Right lobe of liver (tissue), 6 donors: ENCODE measurements around the gene SENP6. TPM values are rescaled to one million over a fixed set of nuclear protein-coding genes. Genes with fewer than 3 reads are reported as not detected.
A peak's percentile ranks its signal among the peaks of the same experiment; 100 is the strongest.

Experiments used
- ATAC-seq, 4 donors: fragments of 200-7000 bp; cut with Tn5 transposase; one replicate each; pipeline ENCODE4 v1.9.1; 2020; ENCODE audit warnings: mild to moderate bottlenecking in 4 of 4, moderate library complexity in 4 of 4
- DNase-seq, 3 donors: peaks; one replicate each; pipeline ENCODE4 v3.0.0-alpha.2; 2020
- H3K27ac ChIP-seq, 3 donors: fragments of 200-600 bp; one replicate each; pipeline ENCODE4 v1.8.0; 2022
- H3K27me3 ChIP-seq, 2 donors: fragments of 200-600 bp; one replicate each; pipeline ENCODE4 v1.8.0; 2022
- H3K36me3 ChIP-seq, 4 donors: fragments of 200-600 bp; sonication (generic) in 1 of 4; one replicate each; pipeline versions ENCODE4 v1.5.1 to v1.8.0; 2017 to 2022; ENCODE audit warnings: control low read depth in 1 of 4
- H3K4me1 ChIP-seq, 4 donors: fragments of 200-600 bp; sonication (generic) in 1 of 4; one replicate each; pipeline versions ENCODE4 v1.5.1 to v1.8.0; 2017 to 2022; ENCODE audit warnings: control low read depth in 1 of 4
- H3K4me3 ChIP-seq, 3 donors: fragments of 200-600 bp; one replicate each; pipeline ENCODE4 v1.8.0; 2022
- H3K9me3 ChIP-seq, 4 donors: fragments of 200-600 bp; sonication (generic) in 1 of 4; one replicate each; pipeline versions ENCODE4 v1.5.1 to v1.8.0; 2017 to 2022; ENCODE audit warnings: control low read depth in 1 of 4
- CTCF ChIP-seq, 4 donors: fragments of 200-600 bp in 3 of 4; fragments of 450-650 bp in 1 of 4; IDR thresholded peaks; one replicate each; pipeline versions ENCODE4 v1.5.1 to v1.8.0; 2016 to 2022; ENCODE audit warnings: antibody characterized with exemption in 4 of 4, mild to moderate bottlenecking in 2 of 4
- POLR2A ChIP-seq: fragments of 450-650 bp; IDR thresholded peaks from one replicate; pipeline ENCODE4 v1.6.1; 2017; ENCODE audit warnings: antibody characterized with exemption, mild to moderate bottlenecking
- WGBS: methylation state at CpG from one replicate; pipeline ENCODE4 v1.1.6; 2018; ENCODE audit warnings: low coverage, low lambda C conversion rate; ENCODE audit not compliant: insufficient coverage; ENCODE audit errors: missing lambda C conversion rate; 5-methylcytosine and 5-hydroxymethylcytosine counted together
- intact Hi-C, 2 donors: fragments of 100-400 bp; cut with DNase I; formaldehyde crosslinking; loops; one replicate each; pipeline versions ENCODE4 v1.11.2 to v1.14.1; 2022
- total RNA-seq, 6 experiments: library from RNA; depleted of rRNA in 2 of 6; stranded (reverse); fragments of >200 nt in 2 of 6; fragmentation: NEBNext Ultra II Directional in 3 of 6; extraction: Animal tissue kit (Norgen Biotek cat#: 25700) in 3 of 6; gene quantifications; one replicate each; pipeline versions ENCODE4 v1.1.0 to v1.2.4, GENCODE V29; 2016 to 2023
- donor health status: DM: no; HTN: yes; CAD: no.
- donor health status: DM: no; HTN: no; CAD: no.
- donor health status: DM: no; HTN: no; CAD: no.
- donor health status: DM: no; HTN: yes; CAD: no.
- donor health status: DM: no; HTN: yes; CAD: no.

Gene SENP6
- total RNA-seq, 6 experiments from 2014 or later: 21.8 to 43.4 (median 31.6) TPM

GRCh38 chr6:75752365-75752764 lies 150.7 kb downstream of the SENP6 start:
- Histone ChIP-seq H3K4me1 (peaks cover 0 to 3% (median 0%) of the 10 kb centered on the region in 4 donors), H3K27me3 (no peaks in the 10 kb centered on the region), H3K36me3 (no peaks in the 10 kb centered on the region), H3K4me3 (no peak overlapping the region), H3K27ac (no peak overlapping the region), H3K9me3 (no peaks in the 10 kb centered on the region)
- DNase-seq (no peak), ATAC-seq (no peak)
- TF ChIP-seq POLR2A (no peak), CTCF (IDR thresholded peaks at IDR 0.05) (no peak)
- intact Hi-C loops: no loop called here
- 53% methylated on average over 3 of the region's 3 CpGs for WGBS

GRCh38 chr6:75755704-75756103 lies 154.0 kb downstream of the SENP6 start:
- H3K27ac ChIP-seq: no peak overlapping the region
- no peak overlapping the region for H3K4me3 ChIP-seq
- no peaks in the 10 kb centered on the region for H3K9me3 ChIP-seq
- ATAC-seq (peak; percentile 27 to 76 (median 68)), DNase-seq (no peak)
- 62% methylated on average over 5 of the region's 5 CpGs for WGBS
- H3K27me3 ChIP-seq: no peaks in the 10 kb centered on the region
- TF ChIP-seq POLR2A (no peak), CTCF (IDR thresholded peaks at IDR 0.05) (no peak)
- no peaks in the 10 kb centered on the region for H3K36me3 ChIP-seq
- peaks cover 0 to 3% (median under 1%) of the 10 kb centered on the region in 4 donors for H3K4me1 ChIP-seq
- intact Hi-C loops: no loop called here

GRCh38 chr6:75757295-75757694 lies 155.6 kb downstream of the SENP6 start:
- DNase-seq (no peak), ATAC-seq (peak in 1 of 4 donors; percentile 11)
- no peaks in the 10 kb centered on the region for H3K27me3 ChIP-seq
- intact Hi-C loops: no loop called here
- no peak overlapping the region for H3K27ac ChIP-seq
- TF ChIP-seq POLR2A (no peak), CTCF (IDR thresholded peaks at IDR 0.05) (no peak)
- H3K4me1 ChIP-seq: peaks cover 0 to 4% (median under 1%) of the 10 kb centered on the region in 4 donors
- H3K4me3 ChIP-seq: no peak overlapping the region
- 77% methylated on average over 3 of the region's 3 CpGs for WGBS
- H3K36me3 ChIP-seq: no peaks in the 10 kb centered on the region
- H3K9me3 ChIP-seq: no peaks in the 10 kb centered on the region

GRCh38 chr6:75758061-75758460 lies 156.4 kb downstream of the SENP6 start:
- intact Hi-C loops: no loop called here
- Histone ChIP-seq H3K4me3 (no peak overlapping the region), H3K4me1 (peaks cover 0 to 4% (median under 1%) of the 10 kb centered on the region in 4 donors), H3K27ac (no peak overlapping the region), H3K27me3 (no peaks in the 10 kb centered on the region), H3K9me3 (no peaks in the 10 kb centered on the region), H3K36me3 (no peaks in the 10 kb centered on the region)
- TF ChIP-seq POLR2A (no peak), CTCF (IDR thresholded peaks at IDR 0.05) (no peak)
- WGBS: 74% methylated on average over 5 of the region's 5 CpGs
- ATAC-seq (no peak), DNase-seq (no peak)

GRCh38 chr6:75759207-75759606 lies 157.5 kb downstream of the SENP6 start:
- Histone ChIP-seq H3K27ac (no peak overlapping the region), H3K9me3 (no peaks in the 10 kb centered on the region), H3K4me3 (no peak overlapping the region), H3K27me3 (no peaks in the 10 kb centered on the region), H3K36me3 (no peaks in the 10 kb centered on the region), H3K4me1 (peaks cover 0 to 4% (median under 1%) of the 10 kb centered on the region in 4 donors)
- DNase-seq (no peak), ATAC-seq (no peak)
- TF ChIP-seq CTCF (IDR thresholded peaks at IDR 0.05) (no peak), POLR2A (no peak)
- 55% methylated on average over 5 of the region's 5 CpGs for WGBS
- intact Hi-C loops: no loop called here
